ENCODE measurements around the gene FADS6.

FADS6 gene

GRCh38 chr17:74924250-74924948 lies 31.0 kb upstream of the FADS6 start, which contains the start of gene OTOP2:
Gene OTOP2 (plus strand): TSS chr17:74924273. CDS start chr17:74924633, 360 bp downstream.
- TF ChIP-seq CTCF (IDR thresholded peaks at IDR 0.05) = no peak
- Mint-ChIP-seq H3K27ac (no peak within 1 kb of the TSS), H3K4me3 (peak within 1 kb of the TSS; percentile 64), H3K9me3 (no peaks in the 10 kb centered on the region), H3K27me3 (ENCODE audit: low read depth, poor library complexity) (peaks cover 86% of the 10 kb centered on the region), H3K4me1 (peaks cover 31% of the 10 kb centered on the region), H3K36me3 (ENCODE audit: low read depth) (no peaks in the 10 kb centered on the region)
- peak; percentile 47 for DNase-seq

GRCh38 chr17:74923538-74924249 lies 30.3 kb upstream of the FADS6 start:
- H3K27ac Mint-ChIP-seq = no peak overlapping the region
- H3K36me3 Mint-ChIP-seq (ENCODE audit: low read depth) = no peaks in the 10 kb centered on the region
- H3K4me1 Mint-ChIP-seq = peaks cover 31% of the 10 kb centered on the region
- DNase-seq = peak; percentile 87
- TF ChIP-seq CTCF (IDR thresholded peaks at IDR 0.05) = peak; percentile 92
- no peaks in the 10 kb centered on the region for H3K9me3 Mint-ChIP-seq
- peak overlapping the region; percentile 64 for H3K4me3 Mint-ChIP-seq
- H3K27me3 Mint-ChIP-seq (ENCODE audit: low read depth, poor library complexity) = peaks cover 79% of the 10 kb centered on the region

GRCh38 chr17:74922694-74923537 lies 29.5 kb upstream of the FADS6 start, which contains the start of gene USH1G:
Gene USH1G (minus strand): TSS chr17:74923255. CDS start chr17:74923073, 182 bp downstream.
- H3K27me3 Mint-ChIP-seq (ENCODE audit: low read depth, poor library complexity) = peaks cover 75% of the 10 kb centered on the region
- peak within 1 kb of the TSS; percentile 72 for H3K4me3 Mint-ChIP-seq
- H3K27ac Mint-ChIP-seq = no peak within 1 kb of the TSS
- no peaks in the 10 kb centered on the region for H3K9me3 Mint-ChIP-seq
- no peak for TF ChIP-seq CTCF (IDR thresholded peaks at IDR 0.05)
- peaks cover 31% of the 10 kb centered on the region for H3K4me1 Mint-ChIP-seq
- H3K36me3 Mint-ChIP-seq (ENCODE audit: low read depth) = no peaks in the 10 kb centered on the region
- DNase-seq = peak; percentile 51

- Mint-ChIP-seq H3K27ac (no peak overlapping the region), H3K4me1 (peaks cover 31% of the 10 kb centered on the region), H3K36me3 (ENCODE audit: low read depth) (no peaks in the 10 kb centered on the region), H3K4me3 (peak overlapping the region; percentile 72), H3K9me3 (no peaks in the 10 kb centered on the region), H3K27me3 (ENCODE audit: low read depth, poor library complexity) (peaks cover 68% of the 10 kb centered on the region)
- peak; percentile 39 for DNase-seq
- no peak for TF ChIP-seq CTCF (IDR thresholded peaks at IDR 0.05)
Measured at GRCh38 chr17:74922172-74922571, 28.7 kb upstream of the FADS6 start.

GRCh38 chr17:74921769-74922168 lies 28.3 kb upstream of the FADS6 start:
- peaks cover 31% of the 10 kb centered on the region for H3K4me1 Mint-ChIP-seq
- no peak overlapping the region for H3K27ac Mint-ChIP-seq
- peaks cover 67% of the 10 kb centered on the region for H3K27me3 Mint-ChIP-seq (ENCODE audit: low read depth, poor library complexity)
- no peaks in the 10 kb centered on the region for H3K9me3 Mint-ChIP-seq
- peak overlapping the region; percentile 44 for H3K4me3 Mint-ChIP-seq
- no peaks in the 10 kb centered on the region for H3K36me3 Mint-ChIP-seq (ENCODE audit: low read depth)
- TF ChIP-seq CTCF (IDR thresholded peaks at IDR 0.05) = no peak
- DNase-seq = no peak

Measured in nephron progenitor cell (in vitro differentiated cells).